Esophagus mucosa (tissue), 1 donor: Measurements from ENCODE around the gene TUBG1. TPM values are rescaled to one million over a fixed set of nuclear protein-coding genes. Genes with fewer than 3 reads are reported as not detected.
"Not testable (repeated sequence)": the region's sequence is repeated elsewhere in the genome, so short reads cannot be mapped to it uniquely, and the experiment has no call there.

Source experiments
- ATAC-seq: fragments of 200-7000 bp; cut with Tn5 transposase; one replicate; pipeline ENCODE4 v1.9.1; 2020
- total RNA-seq: library from RNA; stranded (reverse); gene quantifications from one replicate; pipeline ENCODE4 v1.2.4, GENCODE V29; 2023
- donor health status: DM: yes; HTN: yes; CAD: no.

TUBG1 gene
- total RNA-seq, 1 donor from 2014 or later, result 44.4 TPM

DNA sequence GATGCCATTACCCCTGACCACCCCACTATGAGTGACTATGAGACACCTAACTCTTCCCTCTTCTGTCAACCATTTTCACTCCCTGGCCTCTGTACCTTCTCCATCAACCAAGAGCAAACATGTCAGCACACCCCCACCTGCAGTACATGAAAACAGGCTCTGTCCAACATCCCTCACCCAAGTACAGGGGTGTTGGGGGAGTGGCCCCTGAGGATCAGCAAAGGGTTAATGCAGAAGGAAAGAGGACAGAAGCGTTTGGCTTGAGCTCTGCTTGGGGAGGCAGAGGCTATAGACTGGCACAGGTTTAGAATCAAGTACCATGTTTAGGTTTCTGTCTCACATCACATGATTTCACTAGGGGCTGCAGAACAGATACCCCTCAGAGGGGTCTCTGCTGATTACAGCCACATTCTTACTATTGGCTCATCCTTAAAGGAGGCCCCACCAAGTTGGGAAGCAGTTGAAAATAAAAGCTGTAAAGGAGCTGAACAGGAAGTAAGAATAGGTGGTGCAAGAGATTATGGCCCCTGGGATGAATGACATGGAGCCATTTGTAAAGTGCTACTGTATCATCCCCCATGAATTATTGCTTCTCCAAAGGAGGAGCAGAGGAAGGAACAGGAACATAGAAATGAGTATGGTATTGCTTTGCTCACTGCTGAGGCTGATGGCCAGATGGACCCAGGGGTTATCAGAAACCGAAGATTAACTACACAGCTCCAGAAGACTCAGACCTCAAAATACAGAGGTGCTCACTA is 29.5 kb upstream of the TUBG1 start:
- ATAC-seq, result no peak

DNA sequence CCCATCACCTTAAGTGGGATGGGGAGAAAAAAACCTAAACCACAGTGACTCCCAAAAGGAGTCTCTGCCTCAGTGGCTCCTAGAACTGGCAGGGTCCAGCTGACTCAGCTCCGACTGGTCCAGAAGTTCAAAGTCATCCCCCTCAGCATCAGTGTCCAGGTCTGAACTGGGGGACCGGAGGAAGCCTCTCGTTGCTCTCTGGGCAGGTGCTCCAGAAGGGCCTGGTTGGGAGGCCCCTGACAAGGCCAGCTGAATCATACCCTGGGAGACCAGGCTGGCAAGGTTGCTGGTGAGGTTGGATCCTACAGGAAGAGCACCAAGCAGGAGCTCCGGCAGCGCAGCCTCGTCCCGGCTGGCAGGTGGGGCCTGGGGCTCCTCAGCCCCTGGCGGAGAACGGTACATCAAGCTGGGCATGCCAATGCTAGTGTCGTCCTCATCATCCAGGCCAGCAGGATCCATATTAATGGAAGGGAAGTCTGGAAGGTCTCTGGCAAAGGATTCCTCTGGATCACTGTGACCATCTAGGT is 27.7 kb upstream of the TUBG1 start:
- no peak for ATAC-seq

DNA sequence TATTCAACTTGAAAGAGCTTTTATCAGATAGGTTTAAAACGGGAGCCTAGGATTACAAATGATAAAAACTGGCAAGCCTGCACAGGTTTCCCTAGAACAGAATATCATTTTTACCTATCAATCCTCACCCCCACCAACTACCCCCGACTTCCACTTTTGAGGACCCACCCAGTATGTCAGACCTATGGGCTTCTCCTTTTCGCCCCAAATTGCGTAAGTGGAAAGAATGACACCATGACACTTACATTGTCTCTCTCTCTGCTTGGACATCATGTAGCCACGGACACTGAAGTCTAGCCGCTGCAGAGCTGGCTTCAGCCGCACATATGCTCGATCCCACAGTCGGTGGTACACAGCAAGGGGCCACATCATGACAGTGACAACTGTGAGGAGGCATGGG is 24.6 kb upstream of the TUBG1 start:
- ATAC-seq, result no peak

DNA sequence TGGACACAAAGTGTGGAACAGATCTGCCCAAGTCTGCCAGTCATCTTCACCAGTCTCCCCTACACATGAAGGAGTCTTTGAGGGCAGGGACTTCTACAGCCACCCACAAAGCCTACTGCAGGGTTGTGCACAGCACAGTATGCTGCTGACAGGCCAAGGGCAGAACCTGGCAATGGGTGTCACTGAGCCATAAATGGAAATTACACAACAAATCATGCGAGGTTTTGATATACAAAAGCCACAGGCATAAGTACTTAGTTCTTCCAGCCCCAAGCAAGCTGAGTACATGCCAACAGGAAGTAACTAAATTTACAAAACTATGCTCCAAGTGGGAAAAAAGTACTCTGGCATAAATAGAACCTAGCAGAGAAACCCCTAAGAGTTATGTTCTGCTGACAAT is 24.1 kb upstream of the TUBG1 start:
- ATAC-seq, result peak; percentile 54

DNA sequence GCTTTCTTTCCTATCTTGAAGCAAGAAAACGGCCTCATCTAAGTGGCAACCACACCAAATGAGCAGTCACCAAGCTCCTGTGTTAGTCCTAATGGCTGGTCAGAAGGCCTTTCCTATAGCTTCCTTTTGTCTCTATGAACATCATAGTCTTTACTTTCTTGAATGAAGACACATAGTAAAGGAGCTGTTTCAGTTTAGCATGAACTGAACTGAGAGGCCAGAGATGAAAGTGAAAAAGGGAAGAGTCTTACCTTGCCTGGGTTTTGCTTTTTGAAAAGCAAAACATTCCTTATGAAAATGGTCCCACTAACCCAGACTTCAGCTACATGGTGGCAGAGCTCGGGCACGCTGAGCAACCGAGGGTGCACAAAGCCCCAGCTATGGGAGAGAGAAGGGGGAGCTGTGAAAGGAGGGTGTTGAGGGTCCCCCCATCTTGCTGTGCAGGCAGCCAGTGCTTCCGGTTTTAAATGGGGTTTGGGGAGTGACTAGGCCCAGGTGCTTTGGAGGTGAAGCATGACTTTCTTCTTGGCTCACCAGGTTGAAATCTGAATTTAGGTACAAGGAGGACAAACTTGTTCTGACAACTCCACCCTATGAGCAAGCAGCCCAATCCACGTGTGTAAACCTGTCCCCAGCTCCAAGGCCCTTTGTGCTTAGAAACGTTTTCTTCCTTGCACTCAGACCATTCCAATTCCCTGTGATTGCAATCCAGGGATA is 22.8 kb upstream of the TUBG1 start:
- peak; percentile 88 for ATAC-seq

DNA sequence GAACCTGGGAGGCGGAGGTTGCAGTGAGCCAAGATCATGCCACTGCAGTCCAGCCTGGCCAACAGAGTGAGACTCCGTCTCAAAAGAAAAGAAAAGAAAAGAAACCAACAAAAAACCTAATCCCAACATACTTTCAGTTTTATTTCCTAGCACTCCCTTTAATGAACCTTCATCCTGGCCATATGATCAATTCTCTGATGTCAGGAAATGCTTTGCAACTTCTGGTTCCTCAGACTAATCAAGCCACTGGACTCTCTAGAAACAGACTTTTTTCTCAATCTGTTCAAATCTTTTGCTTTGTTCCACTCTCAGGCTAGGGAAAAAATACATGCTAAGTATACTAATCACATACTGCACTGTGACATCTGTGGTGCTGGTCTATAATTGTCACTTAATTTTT is 18.6 kb upstream of the TUBG1 start:
- no peak for ATAC-seq

DNA sequence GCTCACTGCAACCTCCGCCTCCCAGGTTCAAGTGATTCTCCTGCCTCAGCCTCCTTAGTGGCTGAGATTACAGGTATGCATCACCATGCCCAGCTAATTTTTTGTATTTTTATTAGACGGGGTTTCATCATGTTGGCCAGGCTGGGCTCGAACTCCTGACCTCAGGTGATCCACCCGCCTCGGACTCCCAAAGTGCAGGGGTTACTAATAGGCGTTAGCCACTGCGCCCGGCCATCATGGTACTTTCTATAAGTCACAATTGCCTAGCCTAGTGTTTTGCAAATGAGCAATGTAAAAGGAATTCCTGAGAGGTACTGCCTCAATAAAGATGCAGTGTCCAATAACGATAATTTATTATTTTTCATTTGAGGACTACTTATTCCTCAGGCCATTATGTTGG is 18.1 kb upstream of the TUBG1 start:
- ATAC-seq, result no peak

DNA sequence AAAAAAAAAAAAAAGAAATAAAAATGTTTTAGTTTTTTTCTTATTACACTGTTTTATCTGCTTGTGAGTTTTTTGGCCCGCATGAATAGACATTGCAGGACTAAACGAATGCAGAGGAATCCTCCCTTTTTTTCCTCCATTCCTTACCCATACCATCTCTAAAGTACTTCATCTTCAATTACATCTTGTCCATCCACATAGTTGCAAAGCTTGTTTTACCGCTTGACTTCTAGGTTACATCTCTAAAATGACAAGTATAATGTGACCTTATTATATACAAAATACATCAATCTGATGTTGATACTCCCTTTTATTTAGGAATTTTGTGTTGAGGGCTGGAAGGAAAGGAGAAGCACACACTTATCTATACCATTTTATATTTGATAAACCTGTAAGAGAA is 13.1 kb upstream of the TUBG1 start:
- ATAC-seq, result no peak

DNA sequence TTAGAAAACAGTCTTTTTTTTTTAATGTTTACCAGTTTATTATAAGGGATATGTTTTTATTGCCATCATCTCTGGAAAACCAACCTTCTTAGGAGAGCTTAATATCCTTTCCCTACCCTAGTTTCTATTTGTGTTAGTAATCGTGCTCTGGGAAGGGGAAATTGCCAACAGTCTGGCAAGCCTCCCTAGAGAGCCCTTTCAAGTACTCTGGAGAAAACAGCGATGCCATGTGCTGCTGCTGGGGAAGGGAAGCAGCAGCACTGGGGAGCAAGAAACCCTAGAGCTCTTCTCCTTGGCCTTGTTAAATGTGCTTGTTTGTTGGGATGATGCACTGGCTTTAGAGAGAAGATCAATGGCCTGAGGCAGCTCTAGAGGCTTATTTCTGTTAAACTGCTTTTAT is 10.6 kb upstream of the TUBG1 start:
- ATAC-seq, result no peak

DNA sequence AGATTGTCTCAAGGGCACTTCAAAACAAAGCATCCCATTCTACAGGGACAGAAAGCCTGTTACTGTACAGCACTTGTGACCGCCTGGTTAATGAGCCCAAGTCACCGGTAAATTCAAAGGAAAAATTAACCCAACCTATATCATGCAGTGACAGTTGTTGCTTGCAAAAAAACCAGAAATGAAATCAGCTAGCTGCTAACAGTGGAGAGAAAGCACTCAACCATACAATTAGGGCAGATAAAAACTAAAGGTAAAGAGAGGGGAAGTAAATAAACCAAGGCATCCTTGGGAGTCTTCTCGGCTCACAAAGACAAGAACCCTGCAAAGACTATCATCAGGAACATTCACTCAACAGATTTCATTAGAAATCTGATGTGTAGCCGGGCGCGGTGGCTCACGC is 6.2 kb upstream of the TUBG1 start:
- ATAC-seq, result no peak

DNA sequence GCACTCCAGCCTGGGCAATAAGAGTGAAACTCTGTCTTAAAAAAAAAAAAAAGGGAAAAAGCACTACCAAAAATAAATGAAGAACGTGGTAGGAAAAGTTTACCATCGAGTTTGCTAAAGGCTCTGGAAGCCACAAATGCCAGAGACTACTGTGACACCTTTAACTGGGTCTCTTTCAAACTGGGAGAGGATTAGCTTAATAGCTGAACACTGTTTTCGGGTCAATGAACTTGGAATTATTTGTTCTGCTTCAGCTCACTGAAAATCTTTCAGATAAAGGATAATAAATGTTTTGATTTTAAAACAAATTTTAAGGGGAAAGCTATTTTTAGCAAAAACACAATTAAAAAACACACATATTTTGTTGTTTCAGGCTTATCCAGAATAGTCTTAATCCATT is 1.7 kb upstream of the TUBG1 start:
- ATAC-seq, result no peak

DNA sequence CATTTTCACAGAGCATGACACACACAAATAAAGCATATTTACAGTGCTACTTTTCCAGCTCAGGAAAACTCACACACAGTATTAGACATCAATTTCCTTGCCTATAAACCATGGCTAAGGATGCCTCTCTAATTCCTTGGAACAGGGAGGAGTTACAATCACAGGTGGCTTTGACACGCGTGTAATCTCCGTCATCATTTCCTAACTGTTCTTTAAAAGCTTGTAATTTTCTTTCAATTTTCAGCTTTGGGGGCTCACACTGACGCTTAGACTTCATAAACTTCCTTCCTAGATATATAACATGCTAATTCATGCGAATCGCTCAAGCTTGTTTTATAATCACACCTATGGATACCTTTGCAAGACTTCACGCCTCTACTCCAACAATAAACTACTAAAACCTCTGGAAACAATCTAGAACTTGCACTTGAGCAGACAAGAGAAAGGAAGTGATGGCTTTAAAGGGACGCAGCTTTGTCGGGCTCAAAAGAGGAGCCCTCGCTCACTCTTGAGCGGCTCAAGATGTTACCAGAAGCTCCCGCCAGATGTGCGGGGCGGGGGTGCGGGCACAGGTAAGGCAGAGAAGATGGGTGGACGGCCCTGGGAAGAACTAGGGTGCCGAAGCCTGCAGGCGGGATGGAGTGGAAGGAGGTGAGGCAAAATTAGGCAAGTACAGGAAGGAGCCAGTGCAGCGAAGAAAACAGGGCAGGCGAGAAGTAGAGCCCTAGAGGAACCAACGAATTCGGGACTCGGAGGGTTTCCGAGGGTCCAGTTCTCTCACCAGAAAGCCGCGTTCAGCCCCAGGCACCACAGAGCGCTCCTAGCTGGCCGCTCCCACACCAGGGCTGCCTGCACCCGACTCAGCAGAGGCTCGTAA is 940 bp upstream of the TUBG1 start:
- peak; percentile 67 for ATAC-seq

DNA sequence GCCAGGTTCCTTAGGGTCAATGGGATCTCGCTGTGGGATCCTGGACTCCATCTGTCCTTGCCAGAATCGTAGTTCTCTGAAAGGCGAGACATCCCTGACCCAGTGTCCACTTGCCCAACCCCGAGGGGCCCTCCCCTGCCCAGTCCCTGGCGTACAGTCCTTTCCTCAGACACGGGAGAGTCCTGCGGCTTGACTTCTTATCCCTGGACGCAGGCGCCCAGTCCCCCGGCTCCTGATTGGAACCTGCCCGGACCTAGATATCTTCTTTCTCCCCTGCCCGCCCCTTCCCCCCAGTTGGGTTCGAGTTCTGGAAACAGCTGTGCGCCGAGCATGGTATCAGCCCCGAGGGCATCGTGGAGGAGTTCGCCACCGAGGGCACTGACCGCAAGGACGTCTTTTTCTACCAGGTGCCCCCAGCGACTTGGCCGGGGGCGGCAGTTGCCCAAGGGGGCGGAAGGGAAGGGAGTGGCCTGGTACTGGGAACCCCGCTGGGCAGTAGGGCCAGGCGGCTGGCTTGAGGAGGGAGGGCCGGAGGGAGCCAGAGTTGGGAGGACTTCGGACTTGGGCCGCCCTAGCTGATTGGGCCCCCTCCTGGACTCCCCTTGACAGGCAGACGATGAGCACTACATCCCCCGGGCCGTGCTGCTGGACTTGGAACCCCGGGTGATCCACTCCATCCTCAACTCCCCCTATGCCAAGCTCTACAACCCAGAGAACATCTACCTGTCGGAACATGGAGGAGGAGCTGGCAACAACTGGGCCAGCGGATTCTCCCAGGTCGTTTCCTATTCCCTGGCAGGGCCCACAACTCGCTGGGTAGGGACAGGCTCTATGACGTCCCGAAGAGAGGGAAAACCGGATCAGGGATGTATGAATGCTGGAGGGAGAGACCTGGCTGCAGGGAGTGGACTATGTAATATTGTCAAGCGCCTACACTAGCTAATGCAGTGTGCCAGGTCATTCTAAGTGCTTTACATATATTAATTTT is 625 bp downstream of the TUBG1 start:
- peak; percentile 14 for ATAC-seq

DNA sequence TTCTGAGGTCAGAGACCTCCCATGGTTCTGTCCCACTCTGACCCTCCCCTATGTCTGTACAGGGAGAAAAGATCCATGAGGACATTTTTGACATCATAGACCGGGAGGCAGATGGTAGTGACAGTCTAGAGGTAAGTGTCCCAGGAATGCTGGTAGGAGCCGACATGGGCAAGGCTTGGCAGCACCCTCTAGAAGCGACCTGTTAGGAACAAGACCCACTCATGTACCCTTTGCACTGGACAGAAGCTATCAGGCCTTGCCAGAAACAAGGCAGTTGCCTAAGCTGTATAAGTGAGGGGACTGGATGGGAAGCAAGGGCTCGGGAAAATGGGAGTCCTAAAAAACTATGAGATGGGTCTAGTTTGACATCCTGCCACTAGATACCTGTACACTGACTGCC is 2.5 kb downstream of the TUBG1 start:
- no peak for ATAC-seq

DNA sequence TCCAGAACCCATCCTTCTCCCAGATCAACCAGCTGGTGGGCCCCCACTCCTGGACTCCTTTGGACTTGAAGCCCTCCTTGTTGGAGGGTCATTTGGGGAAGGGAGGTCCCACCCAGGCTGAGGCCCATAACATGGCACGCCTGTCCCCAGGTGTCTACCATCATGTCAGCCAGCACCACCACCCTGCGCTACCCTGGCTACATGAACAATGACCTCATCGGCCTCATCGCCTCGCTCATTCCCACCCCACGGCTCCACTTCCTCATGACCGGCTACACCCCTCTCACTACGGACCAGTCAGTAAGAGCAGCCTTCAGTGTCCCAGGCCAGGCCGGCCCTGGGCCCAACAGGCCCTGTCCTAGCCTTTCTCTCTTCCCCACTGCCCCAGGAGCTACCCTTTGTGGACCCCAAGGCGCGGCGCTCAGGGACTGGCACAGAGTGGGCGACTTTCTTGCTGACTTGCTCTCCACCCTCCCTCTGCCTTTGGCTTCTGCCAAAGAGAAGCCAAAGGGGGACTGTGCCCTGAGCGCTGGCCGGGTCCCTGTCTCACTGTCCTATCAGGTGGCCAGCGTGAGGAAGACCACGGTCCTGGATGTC is 4.3 kb downstream of the TUBG1 start:
- no peak for ATAC-seq

DNA sequence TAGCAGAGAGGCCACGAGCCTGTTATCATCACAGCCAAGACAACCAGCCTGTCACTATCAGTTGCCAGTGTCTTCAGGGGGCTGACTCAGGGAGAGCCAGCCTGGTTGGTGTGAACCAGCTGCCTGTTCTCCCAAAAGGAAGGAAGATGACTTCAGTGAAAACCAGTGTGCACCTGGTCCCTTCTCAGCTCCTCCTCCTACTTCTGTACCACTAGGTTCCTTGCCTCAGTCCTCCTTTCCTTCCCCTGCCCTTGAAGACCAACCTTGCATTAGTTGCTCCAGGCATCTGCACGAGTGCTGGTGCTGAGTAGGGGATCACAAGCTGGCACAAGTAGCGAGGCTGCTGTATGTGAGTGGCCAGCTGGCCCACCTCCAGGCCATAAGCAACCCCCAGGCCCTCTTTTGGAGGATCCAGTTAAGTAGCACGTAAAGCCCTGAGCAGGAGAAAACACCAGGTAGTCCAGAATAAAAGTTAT is 8.5 kb downstream of the TUBG1 start:
- ATAC-seq, result peak; percentile 13

DNA sequence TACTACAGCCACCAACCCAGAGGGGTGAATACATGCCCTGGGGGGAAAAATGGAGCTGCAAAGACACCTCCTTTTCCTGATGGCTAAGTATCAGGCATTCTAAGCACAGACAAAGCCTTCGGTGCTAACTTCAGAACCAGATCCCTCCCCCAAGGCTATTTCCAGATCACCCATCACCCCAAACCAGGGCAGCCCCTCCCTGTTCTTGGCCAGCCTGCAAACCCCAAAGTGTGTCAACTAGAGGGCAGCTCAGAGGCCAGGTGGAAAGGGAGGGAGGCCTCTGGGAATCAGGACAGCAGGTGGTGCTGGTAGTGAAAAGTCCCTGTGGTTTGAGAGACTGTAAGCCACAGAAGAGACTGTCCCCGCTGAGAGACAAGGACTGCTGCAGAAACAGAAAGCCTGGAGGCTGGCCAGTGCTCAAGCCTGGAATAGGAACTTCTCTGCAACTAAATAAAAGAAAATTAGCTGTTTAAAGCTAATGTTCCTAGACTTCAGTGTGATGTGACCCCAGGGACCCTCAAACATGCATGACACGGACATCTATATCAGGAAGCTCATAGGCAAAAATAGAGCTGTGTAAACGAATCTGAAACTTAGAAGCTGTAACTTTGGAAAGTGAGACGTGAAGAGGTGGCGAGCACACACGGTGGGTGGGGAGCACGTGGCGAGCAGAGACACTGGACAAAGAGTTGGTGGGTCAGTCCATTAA is 9.1 kb downstream of the TUBG1 start:
- peak; percentile 71 for ATAC-seq

DNA sequence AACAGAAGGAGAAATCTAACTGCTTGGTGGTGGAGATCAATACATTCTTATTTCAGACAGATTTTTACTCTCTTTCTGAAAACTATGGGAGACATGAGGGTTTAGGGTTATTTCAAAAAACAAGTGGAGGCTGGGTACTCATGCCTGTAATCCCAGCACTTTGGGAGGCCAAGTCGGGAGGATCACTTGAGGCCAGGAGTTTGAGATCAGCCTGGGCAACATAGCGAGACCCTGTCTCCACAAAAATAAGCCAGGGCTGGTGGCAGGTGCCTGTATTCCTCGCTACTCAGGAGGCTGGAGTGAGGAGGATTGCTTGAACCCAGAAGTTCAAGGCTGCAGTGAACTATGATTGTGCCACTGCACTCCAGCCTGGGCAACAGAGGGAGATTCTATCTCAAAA is 12.5 kb downstream of the TUBG1 start:
- ATAC-seq, result not testable (repeated sequence)

DNA sequence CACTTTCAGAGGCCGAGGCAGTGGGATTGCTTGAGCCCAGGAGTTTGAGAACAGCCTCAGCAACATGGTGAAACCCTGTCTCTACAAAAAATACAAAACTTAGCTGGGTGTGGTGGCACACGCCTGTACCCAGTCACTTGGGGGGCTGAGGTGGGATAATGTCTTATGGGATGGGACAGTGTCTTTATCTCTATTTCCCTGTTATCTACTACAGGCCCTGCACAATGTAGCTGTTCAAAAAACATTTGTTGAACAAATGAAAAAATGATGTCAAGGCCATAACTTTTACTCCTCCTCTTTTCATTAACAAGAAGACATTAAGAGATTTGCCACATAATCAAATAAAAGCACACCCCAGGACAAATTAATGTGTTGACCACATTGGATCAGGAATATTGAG is 13.8 kb downstream of the TUBG1 start:
- no peak for ATAC-seq
